Left ventricle myocardium inferior (tissue), 1 donor: ENCODE measurements around the gene WSCD2. TPM values are rescaled to one million over a fixed set of nuclear protein-coding genes. Genes with fewer than 3 reads are reported as not detected.

Source experiments
- DNase-seq: peaks from one replicate; pipeline ENCODE4 v3.0.0-alpha.2; 2020
- H3K27ac ChIP-seq: fragments of 200-600 bp; replicated peaks from 2 replicates; pipeline ENCODE4 v1.8.0; 2021
- H3K27me3 ChIP-seq: fragments of 200-600 bp; 2 replicates; pipeline ENCODE4 v1.8.0; 2021; ENCODE audit warnings: low read depth
- H3K36me3 ChIP-seq: fragments of 200-600 bp; 2 replicates; pipeline ENCODE4 v1.8.0; 2021
- H3K4me1 ChIP-seq: fragments of 200-600 bp; 2 replicates; pipeline ENCODE4 v1.8.0; 2021
- H3K4me3 ChIP-seq: fragments of 200-600 bp; 2 replicates; pipeline ENCODE4 v1.8.0; 2021; ENCODE audit warnings: mild to moderate bottlenecking, moderate library complexity
- H3K9me3 ChIP-seq: fragments of 200-600 bp; replicated peaks from 2 replicates; pipeline ENCODE4 v1.8.0; 2021
- intact Hi-C: fragments of 100-400 bp; cut with micrococcal nuclease; formaldehyde crosslinking; loops from one replicate; pipeline ENCODE4 v1.11.0; 2022
- total RNA-seq: library from RNA; stranded (reverse); fragmentation: NEBNext Ultra II Directional; extraction: Animal tissue kit (Norgen Biotek cat#: 25700); gene quantifications from one replicate; pipeline ENCODE4 v1.2.1, GENCODE V29; 2021
- TF ChIP-seq, protein P1 (sequence below): fragments of 200-600 bp; IDR thresholded peaks from 2 replicates; pipeline ENCODE4 v1.8.0; 2021; ENCODE audit warnings: antibody characterized with exemption, mild to moderate bottlenecking, borderline replicate concordance
- donor health status: DM: no; HTN: yes; CAD: no; lungs with severe emphysema.

The WSCD2 gene
- total RNA-seq, 1 donor from 2014 or later = 0.14 TPM

GRCh38 chr12:108277613-108278012, 148.5 kb downstream of the WSCD2 start:
- H3K4me1 ChIP-seq = peaks cover 3% of the 10 kb centered on the region
- H3K36me3 ChIP-seq = no peaks in the 10 kb centered on the region
- H3K27ac ChIP-seq = no peak overlapping the region
- TF ChIP-seq, protein P1, sequence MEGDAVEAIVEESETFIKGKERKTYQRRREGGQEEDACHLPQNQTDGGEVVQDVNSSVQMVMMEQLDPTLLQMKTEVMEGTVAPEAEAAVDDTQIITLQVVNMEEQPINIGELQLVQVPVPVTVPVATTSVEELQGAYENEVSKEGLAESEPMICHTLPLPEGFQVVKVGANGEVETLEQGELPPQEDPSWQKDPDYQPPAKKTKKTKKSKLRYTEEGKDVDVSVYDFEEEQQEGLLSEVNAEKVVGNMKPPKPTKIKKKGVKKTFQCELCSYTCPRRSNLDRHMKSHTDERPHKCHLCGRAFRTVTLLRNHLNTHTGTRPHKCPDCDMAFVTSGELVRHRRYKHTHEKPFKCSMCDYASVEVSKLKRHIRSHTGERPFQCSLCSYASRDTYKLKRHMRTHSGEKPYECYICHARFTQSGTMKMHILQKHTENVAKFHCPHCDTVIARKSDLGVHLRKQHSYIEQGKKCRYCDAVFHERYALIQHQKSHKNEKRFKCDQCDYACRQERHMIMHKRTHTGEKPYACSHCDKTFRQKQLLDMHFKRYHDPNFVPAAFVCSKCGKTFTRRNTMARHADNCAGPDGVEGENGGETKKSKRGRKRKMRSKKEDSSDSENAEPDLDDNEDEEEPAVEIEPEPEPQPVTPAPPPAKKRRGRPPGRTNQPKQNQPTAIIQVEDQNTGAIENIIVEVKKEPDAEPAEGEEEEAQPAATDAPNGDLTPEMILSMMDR = no peak
- no peak for DNase-seq
- H3K9me3 ChIP-seq = peaks cover 5% of the 10 kb centered on the region
- no peak overlapping the region for H3K4me3 ChIP-seq
- peaks cover 20% of the 10 kb centered on the region for H3K27me3 ChIP-seq
- intact Hi-C loops = no loop called here

- intact Hi-C loops = no loop called here
- TF ChIP-seq, protein P1 = no peak
- H3K4me1 ChIP-seq = peaks cover 7% of the 10 kb centered on the region
These were observed 153.1 kb downstream of the WSCD2 start for GRCh38 chr12:108282160-108282559.

GRCh38 chr12:108282676-108283075, 153.6 kb downstream of the WSCD2 start:
- no peak overlapping the region for H3K27ac ChIP-seq
- intact Hi-C loops = no loop called here
- no peaks in the 10 kb centered on the region for H3K9me3 ChIP-seq
- TF ChIP-seq, protein P1 = no peak
- DNase-seq = no peak
- no peak overlapping the region for H3K4me3 ChIP-seq
- peaks cover 7% of the 10 kb centered on the region for H3K4me1 ChIP-seq
- no peaks in the 10 kb centered on the region for H3K36me3 ChIP-seq
- peaks cover 20% of the 10 kb centered on the region for H3K27me3 ChIP-seq

More at GRCh38 chr12:108282160-108282559, 153.1 kb downstream of the WSCD2 start:
- H3K27me3 ChIP-seq = peaks cover 20% of the 10 kb centered on the region
- H3K27ac ChIP-seq = no peak overlapping the region
- H3K36me3 ChIP-seq = no peaks in the 10 kb centered on the region
- no peak overlapping the region for H3K4me3 ChIP-seq
- no peaks in the 10 kb centered on the region for H3K9me3 ChIP-seq
- DNase-seq = no peak

- no peak for DNase-seq
- TF ChIP-seq, protein P1 = no peak
- intact Hi-C loops = no loop called here
- Histone ChIP-seq H3K9me3 (no peaks in the 10 kb centered on the region), H3K4me1 (peaks cover 16% of the 10 kb centered on the region), H3K27ac (no peak overlapping the region), H3K4me3 (no peak overlapping the region), H3K36me3 (no peaks in the 10 kb centered on the region), H3K27me3 (peaks cover 20% of the 10 kb centered on the region)
These were observed 155.1 kb downstream of the WSCD2 start for GRCh38 chr12:108284163-108284562.

- H3K27me3 ChIP-seq = peaks cover 16% of the 10 kb centered on the region
- TF ChIP-seq, protein P1 = no peak
- H3K27ac ChIP-seq = no peak overlapping the region
- no peaks in the 10 kb centered on the region for H3K36me3 ChIP-seq
- DNase-seq = no peak
- intact Hi-C loops = no loop called here
- no peak overlapping the region for H3K4me3 ChIP-seq
- H3K9me3 ChIP-seq = no peaks in the 10 kb centered on the region
- H3K4me1 ChIP-seq = peaks cover 23% of the 10 kb centered on the region
These were observed 155.9 kb downstream of the WSCD2 start for GRCh38 chr12:108285016-108285415.
